Aorta (tissue), 5 donors: ENCODE results near the gene NMD3. TPM values are rescaled to one million over a fixed set of nuclear protein-coding genes. Genes with fewer than 3 reads are reported as not detected.

Experiments
- ATAC-seq: fragments of 200-7000 bp; cut with Tn5 transposase; one replicate; pipeline ENCODE4 v1.9.1; 2022; ENCODE audit warnings: moderate library complexity; ENCODE audit not compliant: low FRiP score
- DNase-seq, 2 donors: peaks; one replicate each; pipeline ENCODE4 v3.0.0-alpha.2; 2020
- H3K27ac ChIP-seq, 2 donors: one replicate each; pipeline ENCODE4 v1.5.1; 2013; ENCODE audit warnings: low read length in 2 of 2, mild to moderate bottlenecking in 2 of 2, moderate library complexity in 2 of 2, control low read depth in 1 of 2, inconsistent platforms in 1 of 2, low read depth in 1 of 2
- H3K27me3 ChIP-seq, 2 donors: one replicate each; pipeline ENCODE4 v1.6.1; 2013; ENCODE audit warnings: control low read depth in 1 of 2, low read length in 1 of 2, mild to moderate bottlenecking in 1 of 2, moderate library complexity in 1 of 2; ENCODE audit not compliant: insufficient read depth in 2 of 2, control insufficient read depth in 1 of 2
- H3K36me3 ChIP-seq, 2 donors: one replicate each; pipeline ENCODE4 v1.6.1; 2013; ENCODE audit warnings: control low read depth in 1 of 2, low read length in 1 of 2, mild to moderate bottlenecking in 1 of 2; ENCODE audit not compliant: insufficient read depth in 2 of 2, control insufficient read depth in 1 of 2
- H3K4me1 ChIP-seq, 2 donors: one replicate each; pipeline ENCODE4 v1.6.1; 2013; ENCODE audit warnings: low read length in 2 of 2, control low read depth in 1 of 2, mild to moderate bottlenecking in 1 of 2, moderate library complexity in 1 of 2; ENCODE audit not compliant: insufficient read depth in 2 of 2, control insufficient read depth in 1 of 2
- H3K4me3 ChIP-seq, 2 donors: one replicate each; pipeline ENCODE4 v1.5.1; 2013; ENCODE audit warnings: low read length in 2 of 2, control low read depth in 1 of 2, mild to moderate bottlenecking in 1 of 2
- H3K9me3 ChIP-seq: one replicate; pipeline ENCODE4 v1.6.1; 2013; ENCODE audit warnings: mild to moderate bottlenecking, low read length; ENCODE audit not compliant: control insufficient read depth
- WGBS, 2 donors: extraction: QIAGEN DNeasy Blood & Tissue Kit; methylation state at CpG; one replicate each; pipeline ENCODE4 v1.1.7; 2013; 5-methylcytosine and 5-hydroxymethylcytosine counted together
- intact Hi-C, 2 donors: fragments of 100-400 bp; cut with DNase I; formaldehyde crosslinking; loops; one replicate each; pipeline versions ENCODE4 v1.14.2 to v1.15.0; 2022
- polyA plus RNA-seq, 2 donors: library from polyadenylated mRNA; stranded (reverse); fragments of 200-250 nt; gene quantifications; one replicate each; pipeline ENCODE4 v1.2.3, GENCODE V29; 2013
- total RNA-seq, 2 donors: library from RNA; stranded (reverse); fragmentation: NEBNext Ultra II Directional; extraction: Animal tissue kit (Norgen Biotek cat#: 25700); gene quantifications; one replicate each; pipeline ENCODE4 v1.2.1, GENCODE V29; 2021
- donor health status: healthy with polysubstance abuse.
- donor health status: Bipolar disorder and iron deficiency.
- donor health status: DM: no; HTN: no; CAD: no.
- donor health status: DM: no; HTN: no; CAD: no.
- donor health status: DM: yes; HTN: yes; CAD: no.

The NMD3 gene
- total and polyA plus RNA-seq, 4 donors: 37.9 to 56.5 (median 46.2) TPM

- DNase-seq (no peak), ATAC-seq (no peak)
- Histone ChIP-seq H3K9me3 (no peaks in the 10 kb centered on the region), H3K27me3 (no peaks in the 10 kb centered on the region), H3K4me1 (no peaks in the 10 kb centered on the region), H3K27ac (no peak overlapping the region), H3K4me3 (no peak overlapping the region), H3K36me3 (no peaks in the 10 kb centered on the region)
- intact Hi-C loops: no loop called here
Observed at GRCh38 chr3:161247049-161247448, 25.9 kb downstream of the NMD3 start.

GRCh38 chr3:161250116-161250515, 29.0 kb downstream of the NMD3 start:
- Histone ChIP-seq H3K9me3 (no peaks in the 10 kb centered on the region), H3K4me1 (peaks cover 0 to 4% of the 10 kb centered on the region in 2 donors), H3K27me3 (no peaks in the 10 kb centered on the region), H3K4me3 (no peak overlapping the region), H3K27ac (no peak overlapping the region), H3K36me3 (no peaks in the 10 kb centered on the region)
- 93 to 95% methylated on average over 1 of the region's 1 CpG for WGBS, 2 donors
- no peak for DNase-seq
- intact Hi-C loops: no loop called here
- ATAC-seq: no peak

- 89 to 91% methylated on average over 2 of the region's 2 CpGs for WGBS, 2 donors
- H3K36me3 ChIP-seq: no peaks in the 10 kb centered on the region
- no peak overlapping the region for H3K27ac ChIP-seq
- no peaks in the 10 kb centered on the region for H3K9me3 ChIP-seq
- no peak overlapping the region for H3K4me3 ChIP-seq
- DNase-seq (no peak), ATAC-seq (no peak)
- H3K27me3 ChIP-seq: no peaks in the 10 kb centered on the region
- intact Hi-C loops: no loop called here
- peaks cover 0 to 7% of the 10 kb centered on the region in 2 donors for H3K4me1 ChIP-seq
Observed at GRCh38 chr3:161251716-161252115, 30.6 kb downstream of the NMD3 start.

- H3K27ac ChIP-seq: no peak overlapping the region
- DNase-seq: no peak
- H3K4me1 ChIP-seq: peaks cover 0 to 7% of the 10 kb centered on the region in 2 donors
- no peaks in the 10 kb centered on the region for H3K9me3 ChIP-seq
- WGBS, 2 donors: 95 to 98% methylated on average over 5 of the region's 5 CpGs
- no peak overlapping the region for H3K4me3 ChIP-seq
- no peaks in the 10 kb centered on the region for H3K36me3 ChIP-seq
- ATAC-seq: no peak
- H3K27me3 ChIP-seq: no peaks in the 10 kb centered on the region
- intact Hi-C loops: no loop called here
Observed at GRCh38 chr3:161252143-161252542, 31.0 kb downstream of the NMD3 start.

GRCh38 chr3:161253711-161254110, 32.6 kb downstream of the NMD3 start:
- Histone ChIP-seq H3K4me1 (peaks cover 0 to 7% of the 10 kb centered on the region in 2 donors), H3K27me3 (no peaks in the 10 kb centered on the region), H3K9me3 (no peaks in the 10 kb centered on the region), H3K4me3 (no peak overlapping the region), H3K36me3 (no peaks in the 10 kb centered on the region), H3K27ac (no peak overlapping the region)
- ATAC-seq (no peak), DNase-seq (no peak)
- intact Hi-C loops: no loop called here
- WGBS, 2 donors: 7 to 10% methylated on average over 1 of the region's 1 CpG

- ATAC-seq: no peak
Observed at GRCh38 chr3:161254861-161255260, 33.8 kb downstream of the NMD3 start.

GRCh38 chr3:161263057-161263456, 41.9 kb downstream of the NMD3 start:
- intact Hi-C loops: no loop called here
- ATAC-seq: no peak

More at GRCh38 chr3:161254861-161255260, 33.8 kb downstream of the NMD3 start:
- no peak for DNase-seq
- Histone ChIP-seq H3K36me3 (no peaks in the 10 kb centered on the region), H3K4me1 (peaks cover 0 to 7% of the 10 kb centered on the region in 2 donors), H3K9me3 (no peaks in the 10 kb centered on the region), H3K4me3 (no peak overlapping the region), H3K27ac (peak overlapping the region in 1 of 2 donors; percentile 57), H3K27me3 (no peaks in the 10 kb centered on the region)
- WGBS, 2 donors: 4 to 6% methylated on average over 1 of the region's 1 CpG
- intact Hi-C loops: no loop called here

GRCh38 chr3:161264852-161265251, 43.7 kb downstream of the NMD3 start:
- no peak for ATAC-seq
- H3K27ac ChIP-seq: no peak overlapping the region
- peaks cover 2% of the 10 kb centered on the region for H3K9me3 ChIP-seq
- DNase-seq: no peak
- H3K4me1 ChIP-seq: no peaks in the 10 kb centered on the region
- intact Hi-C loops: no loop called here
- 85 to 86% methylated on average over 1 of the region's 1 CpG for whole genome bisulfite sequencing, 2 donors
- H3K4me3 ChIP-seq: no peak overlapping the region
- H3K27me3 ChIP-seq: no peaks in the 10 kb centered on the region
- no peaks in the 10 kb centered on the region for H3K36me3 ChIP-seq

More at GRCh38 chr3:161263057-161263456, 41.9 kb downstream of the NMD3 start:
- Histone ChIP-seq H3K4me1 (no peaks in the 10 kb centered on the region), H3K27me3 (no peaks in the 10 kb centered on the region), H3K27ac (no peak overlapping the region), H3K36me3 (no peaks in the 10 kb centered on the region), H3K4me3 (no peak overlapping the region), H3K9me3 (peaks cover 2% of the 10 kb centered on the region)
- WGBS, 2 donors: 86 to 88% methylated on average over 3 of the region's 3 CpGs
- no peak for DNase-seq

GRCh38 chr3:161265916-161266571, 44.9 kb downstream of the NMD3 start:
- intact Hi-C loops: no loop called here

More at GRCh38 chr3:161265916-161266571, 44.9 kb downstream of the NMD3 start:
- 94 to 96% methylated on average over 5 of the region's 5 CpGs for WGBS, 2 donors
- Histone ChIP-seq H3K27me3 (no peaks in the 10 kb centered on the region), H3K4me3 (no peak overlapping the region), H3K9me3 (peaks cover 2% of the 10 kb centered on the region), H3K36me3 (no peaks in the 10 kb centered on the region), H3K4me1 (no peaks in the 10 kb centered on the region), H3K27ac (no peak overlapping the region)
- DNase-seq (no peak), ATAC-seq (no peak)
